Naive thymus-derived CD4-positive, alpha-beta T cell (primary cell): Measurements from ENCODE around the gene AQP6. TPM values are rescaled to one million over a fixed set of nuclear protein-coding genes. Genes with fewer than 3 reads are reported as not detected.

Experiments
- ATAC-seq: fragments of 150-1000 bp; cut with Tn5 transposase; 2 replicates; pipeline ENCODE4 v1.10.0; 2021; ENCODE audit warnings: mild to moderate bottlenecking, moderate library complexity
- CTCF ChIA-PET: fragments of 350-600 bp; sonication (Branson Sonifier 250); formaldehyde crosslinking; loops from one replicate; lab custom pipeline; 2021; ENCODE audit warnings: antibody characterized with exemption; lab: Charles Lee
- POLR2A ChIA-PET: fragments of 350-600 bp; sonication (Branson Sonifier 250); formaldehyde crosslinking; loops from one replicate; lab custom pipeline; 2021; ENCODE audit warnings: antibody characterized with exemption, inconsistent platforms; lab: Charles Lee
- DNase-seq, 9 donors: peaks; one replicate each; pipeline versions ENCODE4 v3.0.0 to v3.0.0-alpha.2; 2020 to 2022; ENCODE audit warnings: mixed read lengths in 1 of 9
- H3K27ac ChIP-seq: one replicate; pipeline ENCODE4 v1.7.0; 2013; ENCODE audit warnings: mild to moderate bottlenecking, low read depth, low read length, moderate library complexity
- H3K27me3 ChIP-seq, 2 donors: one replicate each; pipeline ENCODE4 v1.7.0; 2013; ENCODE audit warnings: low read length in 2 of 2, mild to moderate bottlenecking in 2 of 2, moderate library complexity in 2 of 2; ENCODE audit not compliant: control insufficient read depth in 2 of 2, insufficient read depth in 2 of 2
- H3K36me3 ChIP-seq, 3 experiments: 1 replicate in 2 of 3; 2 replicates in 1 of 3; pipeline ENCODE4 v1.7.0; 2013; ENCODE audit warnings: low read length in 3 of 3, mild to moderate bottlenecking in 3 of 3, moderate library complexity in 1 of 3; ENCODE audit not compliant: insufficient read depth in 3 of 3, control insufficient read depth in 2 of 3
- H3K4me1 ChIP-seq, 2 donors: one replicate each; pipeline ENCODE4 v1.7.0; 2013; ENCODE audit warnings: low read length in 2 of 2, mild to moderate bottlenecking in 2 of 2, moderate library complexity in 1 of 2; ENCODE audit not compliant: control insufficient read depth in 2 of 2, insufficient read depth in 2 of 2
- H3K4me3 ChIP-seq: 2 replicates; pipeline ENCODE4 v1.7.0; 2013; ENCODE audit warnings: mild to moderate bottlenecking, low read length
- H3K9me3 ChIP-seq, 3 experiments: 1 replicate in 2 of 3; 2 replicates in 1 of 3; pipeline ENCODE4 v1.7.0; 2013; ENCODE audit warnings: low read length in 3 of 3; ENCODE audit not compliant: control insufficient read depth in 2 of 3
- H3K27ac Mint-ChIP-seq, 9 donors: one replicate each; pipeline ENCODE4 v1.8.0; 2020 to 2022; ENCODE audit warnings: mixed read lengths in 9 of 9, mild to moderate bottlenecking in 8 of 9, moderate library complexity in 5 of 9, inconsistent platforms in 2 of 9
- H3K27me3 Mint-ChIP-seq, 5 donors: one replicate each; pipeline ENCODE4 v1.8.0; 2021 to 2022; ENCODE audit warnings: mixed read lengths in 5 of 5, mild to moderate bottlenecking in 1 of 5
- H3K36me3 Mint-ChIP-seq, 5 donors: one replicate each; pipeline ENCODE4 v1.8.0; 2020 to 2022; ENCODE audit warnings: mixed read lengths in 5 of 5, mild to moderate bottlenecking in 3 of 5, inconsistent platforms in 1 of 5
- H3K4me1 Mint-ChIP-seq, 7 donors: one replicate each; pipeline ENCODE4 v1.8.0; 2020 to 2022; ENCODE audit warnings: mixed read lengths in 7 of 7, mild to moderate bottlenecking in 3 of 7, inconsistent platforms in 1 of 7
- H3K4me3 Mint-ChIP-seq, 10 donors: one replicate each; pipeline ENCODE4 v1.8.0; 2020 to 2022; ENCODE audit warnings: mild to moderate bottlenecking in 10 of 10, mixed read lengths in 10 of 10, moderate library complexity in 6 of 10, inconsistent platforms in 2 of 10
- H3K9me3 Mint-ChIP-seq, 11 donors: one replicate each; pipeline ENCODE4 v1.8.0; 2020 to 2022; ENCODE audit warnings: mixed read lengths in 11 of 11, mild to moderate bottlenecking in 4 of 11, inconsistent platforms in 1 of 11, moderate library complexity in 1 of 11
- intact Hi-C, 2 donors: fragments of 100-400 bp; cut with micrococcal nuclease; formaldehyde crosslinking; loops; one replicate each; pipeline ENCODE4 v1.15.1; 2023
- polyA plus RNA-seq, 2 donors: library from polyadenylated mRNA; unstranded; fragments of 300-500 nt; fragmentation: Illumina TruSeq; gene quantifications; one replicate each; pipeline ENCODE4 v1.2.3, GENCODE V29; 2021
- total RNA-seq, 6 experiments: library from RNA in 5 of 6; stranded (reverse) in 5 of 6; gene quantifications; 1 replicate in 5 of 6; 2 replicates in 1 of 6; pipeline ENCODE4 v1.2.3 and lab custom pipeline; 2021 to 2026

AQP6 gene
- total RNA-seq, result not detected
- polyA plus RNA-seq, result not detected
- not detected for total RNA-seq (lab: John Stamatoyannopoulos, UW)

- ChIA-PET CTCF (no interaction called here), POLR2A (no interaction called here)
- no peak within 1 kb of the TSS for H3K4me3 Mint-ChIP-seq
- ATAC-seq (no peak), DNase-seq (no peak)
- peaks cover 0 to 2% (median 0%) of the 10 kb centered on the region in 7 donors for H3K4me1 Mint-ChIP-seq
- H3K27ac Mint-ChIP-seq, result peak within 1 kb of the TSS in 1 of 9 donors; percentile 41
- H3K27me3 Mint-ChIP-seq, result peaks cover 0 to 5% (median 0%) of the 10 kb centered on the region in 5 donors
- Histone ChIP-seq H3K27me3 (no peaks in the 10 kb centered on the region), H3K27ac (no peak within 1 kb of the TSS), H3K36me3 (no peaks in the 10 kb centered on the region), H3K4me1 (peaks cover 0 to 3% of the 10 kb centered on the region in 2 donors), H3K9me3 (no peaks in the 10 kb centered on the region), H3K4me3 (no peak within 1 kb of the TSS)
- H3K36me3 Mint-ChIP-seq, result no peaks in the 10 kb centered on the region
- intact Hi-C loops, result no loop called here
- H3K9me3 Mint-ChIP-seq, result peaks cover 0 to 3% (median 0%) of the 10 kb centered on the region in 11 donors
Measured at GRCh38 chr12:49972641-49973360, at the start of gene AQP6. AQP6 (plus strand) TSS chr12:49972947; CDS start chr12:49973174, 227 bp downstream.

GRCh38 chr12:49923035-49923644 lies 49.6 kb upstream of the AQP6 start:
- H3K27me3 Mint-ChIP-seq, result peaks cover 0 to 10% (median 4%) of the 10 kb centered on the region in 5 donors
- Histone ChIP-seq H3K27ac (no peak overlapping the region), H3K4me1 (no peaks in the 10 kb centered on the region), H3K9me3 (no peaks in the 10 kb centered on the region), H3K4me3 (no peak overlapping the region), H3K27me3 (no peaks in the 10 kb centered on the region), H3K36me3 (no peaks in the 10 kb centered on the region)
- intact Hi-C loops, result no loop called here
- no peak for ATAC-seq
- H3K27ac Mint-ChIP-seq, result no peak overlapping the region
- H3K4me3 Mint-ChIP-seq, result no peak overlapping the region
- H3K4me1 Mint-ChIP-seq, result no peaks in the 10 kb centered on the region
- no peak for DNase-seq
- POLR2A ChIA-PET, result no interaction called here
- CTCF ChIA-PET, result no interaction called here
- peaks cover 0 to 1% (median 0%) of the 10 kb centered on the region in 11 donors for H3K9me3 Mint-ChIP-seq
- no peaks in the 10 kb centered on the region for H3K36me3 Mint-ChIP-seq

- CTCF ChIA-PET, result interaction anchor here (0.5 kb wide), 1 partner anchor 22 kb away, joined by 3 read pairs; no protein-coding TSS in a partner anchor
Measured at GRCh38 chr12:49923880-49924556, 48.7 kb upstream of the AQP6 start.

GRCh38 chr12:49924628-49925246 lies 48.0 kb upstream of the AQP6 start:
- Mint-ChIP-seq H3K36me3 (no peaks in the 10 kb centered on the region), H3K4me3 (no peak overlapping the region), H3K27me3 (peaks cover 0 to 9% (median 0%) of the 10 kb centered on the region in 5 donors), H3K4me1 (no peaks in the 10 kb centered on the region), H3K27ac (peak overlapping the region in 1 of 9 donors; percentile 22), H3K9me3 (peaks cover 0 to 1% (median 0%) of the 10 kb centered on the region in 11 donors)
- ChIA-PET CTCF (interaction anchor here (0.5 kb wide), 1 partner anchor 21 kb away, joined by 3 read pairs; no protein-coding TSS in a partner anchor), POLR2A (no interaction called here)
- DNase-seq (no peak), ATAC-seq (no peak)
- Histone ChIP-seq H3K4me1 (no peaks in the 10 kb centered on the region), H3K27ac (no peak overlapping the region), H3K9me3 (no peaks in the 10 kb centered on the region), H3K36me3 (no peaks in the 10 kb centered on the region), H3K27me3 (no peaks in the 10 kb centered on the region), H3K4me3 (no peak overlapping the region)
- intact Hi-C loops, result no loop called here

More at GRCh38 chr12:49923880-49924556, 48.7 kb upstream of the AQP6 start:
- intact Hi-C loops, result no loop called here
- H3K27ac Mint-ChIP-seq, result no peak overlapping the region
- H3K4me3 ChIP-seq, result no peak overlapping the region
- no peaks in the 10 kb centered on the region for H3K9me3 ChIP-seq
- no peaks in the 10 kb centered on the region for H3K27me3 ChIP-seq
- no peaks in the 10 kb centered on the region for H3K36me3 Mint-ChIP-seq
- ATAC-seq (no peak), DNase-seq (no peak)
- no peak overlapping the region for H3K27ac ChIP-seq
- peaks cover 0 to 10% (median 0%) of the 10 kb centered on the region in 5 donors for H3K27me3 Mint-ChIP-seq
- H3K36me3 ChIP-seq, result no peaks in the 10 kb centered on the region
- peaks cover 0 to 1% (median 0%) of the 10 kb centered on the region in 11 donors for H3K9me3 Mint-ChIP-seq
- POLR2A ChIA-PET, result no interaction called here
- no peaks in the 10 kb centered on the region for H3K4me1 ChIP-seq
- no peaks in the 10 kb centered on the region for H3K4me1 Mint-ChIP-seq
- H3K4me3 Mint-ChIP-seq, result no peak overlapping the region

GRCh38 chr12:49925433-49926204 lies 47.1 kb upstream of the AQP6 start:
- intact Hi-C loops, result no loop called here
- Mint-ChIP-seq H3K27ac (no peak overlapping the region), H3K9me3 (peaks cover 0 to 1% (median 0%) of the 10 kb centered on the region in 11 donors), H3K4me3 (no peak overlapping the region), H3K27me3 (peaks cover 0 to 8% (median 0%) of the 10 kb centered on the region in 5 donors), H3K36me3 (no peaks in the 10 kb centered on the region), H3K4me1 (no peaks in the 10 kb centered on the region)
- Histone ChIP-seq H3K27me3 (no peaks in the 10 kb centered on the region), H3K4me1 (no peaks in the 10 kb centered on the region), H3K36me3 (no peaks in the 10 kb centered on the region), H3K27ac (no peak overlapping the region), H3K9me3 (no peaks in the 10 kb centered on the region), H3K4me3 (no peak overlapping the region)
- POLR2A ChIA-PET, result no interaction called here
- no peak for ATAC-seq
- DNase-seq, result no peak
- CTCF ChIA-PET, result no interaction called here

- POLR2A ChIA-PET, result no interaction called here
- Mint-ChIP-seq H3K9me3 (no peaks in the 10 kb centered on the region), H3K4me3 (no peak overlapping the region), H3K4me1 (no peaks in the 10 kb centered on the region), H3K36me3 (no peaks in the 10 kb centered on the region), H3K27ac (no peak overlapping the region), H3K27me3 (peaks cover 0 to 4% (median 0%) of the 10 kb centered on the region in 5 donors)
- Histone ChIP-seq H3K9me3 (no peaks in the 10 kb centered on the region), H3K27ac (no peak overlapping the region), H3K36me3 (no peaks in the 10 kb centered on the region), H3K27me3 (no peaks in the 10 kb centered on the region), H3K4me1 (no peaks in the 10 kb centered on the region), H3K4me3 (no peak overlapping the region)
- DNase-seq, result no peak
- intact Hi-C loops, result no loop called here
- ATAC-seq, result no peak
- CTCF ChIA-PET, result no interaction called here
Measured at GRCh38 chr12:49928471-49928870, 44.3 kb upstream of the AQP6 start.
